HepG2 (cell line): ENCODE results near the gene NUF2. TPM values are rescaled to one million over a fixed set of nuclear protein-coding genes. Genes with fewer than 3 reads are reported as not detected.

ENCODE experiments used
- GTF2F1 ChIP-seq: fragments of 150-350 bp; IDR thresholded peaks from 2 replicates; pipeline ENCODE4 v1.6.1; 2014; ENCODE audit warnings: low read length
- HNRNPK ChIP-seq: fragments of 200-400 bp; formaldehyde crosslinking; IDR thresholded peaks from 2 replicates; pipeline ENCODE4 v1.6.1; 2018; ENCODE audit warnings: low read length, low read depth, moderate library complexity, mild to moderate bottlenecking; ENCODE audit not compliant: poor library complexity, severe bottlenecking
- SIN3B ChIP-seq: fragments of 150-350 bp; IDR thresholded peaks from 2 replicates; pipeline ENCODE4 v1.6.1; 2014; ENCODE audit warnings: low read length
- SNAI1 ChIP-seq: sonication (generic); formaldehyde crosslinking; IDR thresholded peaks from 2 replicates; pipeline ENCODE4 v1.5.0; 2020; ENCODE audit warnings: mild to moderate bottlenecking, missing genetic modification reagents, borderline replicate concordance
- polyA plus RNA-seq, 8 experiments: library from polyadenylated mRNA; depleted of rRNA in 3 of 8; stranded (reverse) in 7 of 8; unstranded in 1 of 8; fragments of >200 nt; fragmentation: Illumina TruSeq in 4 of 8; extraction: Trizol in 4 of 8; gene quantifications; 2 replicates each; pipeline versions ENCODE4 v1.2.1 to v1.2.3, GENCODE V29; 2011 to 2016; ENCODE audit warnings: low read depth in 4 of 8, missing spikeins in 1 of 8, mixed read lengths in 1 of 8; ENCODE audit not compliant: insufficient read depth in 1 of 8
- total RNA-seq, 5 experiments: library from RNA; depleted of rRNA; stranded (reverse); fragments of >200 nt; fragmentation: Illumina TruSeq; extraction: Trizol; gene quantifications; 2 replicates each; pipeline ENCODE4 v1.2.3, GENCODE V29; 2016; ENCODE audit warnings: low read depth in 1 of 5
- TF ChIP-seq, protein P1 (sequence below): sonication (generic); formaldehyde crosslinking; conservative IDR thresholded peaks from 2 replicates; pipeline ENCODE4 v1.4.0; 2020; ENCODE audit warnings: missing genetic modification reagents
- TF ChIP-seq, protein P2 (sequence below), 2 experiments: sonication (generic) in 1 of 2; formaldehyde crosslinking in 1 of 2; IDR thresholded peaks; 2 replicates each; pipeline versions ENCODE4 v1.5.1 to v1.6.1; 2011 to 2020; ENCODE audit warnings: borderline replicate concordance in 1 of 2, low read depth in 1 of 2, low read length in 1 of 2, mild to moderate bottlenecking in 1 of 2, missing genetic modification reagents in 1 of 2, moderate library complexity in 1 of 2

NUF2 gene
- total and polyA plus RNA-seq, 2 of the 13 experiments (the other 11 are each of a cell fraction or from before 2014, with no cell fraction given) = 26.0 to 39.4 TPM

DNA sequence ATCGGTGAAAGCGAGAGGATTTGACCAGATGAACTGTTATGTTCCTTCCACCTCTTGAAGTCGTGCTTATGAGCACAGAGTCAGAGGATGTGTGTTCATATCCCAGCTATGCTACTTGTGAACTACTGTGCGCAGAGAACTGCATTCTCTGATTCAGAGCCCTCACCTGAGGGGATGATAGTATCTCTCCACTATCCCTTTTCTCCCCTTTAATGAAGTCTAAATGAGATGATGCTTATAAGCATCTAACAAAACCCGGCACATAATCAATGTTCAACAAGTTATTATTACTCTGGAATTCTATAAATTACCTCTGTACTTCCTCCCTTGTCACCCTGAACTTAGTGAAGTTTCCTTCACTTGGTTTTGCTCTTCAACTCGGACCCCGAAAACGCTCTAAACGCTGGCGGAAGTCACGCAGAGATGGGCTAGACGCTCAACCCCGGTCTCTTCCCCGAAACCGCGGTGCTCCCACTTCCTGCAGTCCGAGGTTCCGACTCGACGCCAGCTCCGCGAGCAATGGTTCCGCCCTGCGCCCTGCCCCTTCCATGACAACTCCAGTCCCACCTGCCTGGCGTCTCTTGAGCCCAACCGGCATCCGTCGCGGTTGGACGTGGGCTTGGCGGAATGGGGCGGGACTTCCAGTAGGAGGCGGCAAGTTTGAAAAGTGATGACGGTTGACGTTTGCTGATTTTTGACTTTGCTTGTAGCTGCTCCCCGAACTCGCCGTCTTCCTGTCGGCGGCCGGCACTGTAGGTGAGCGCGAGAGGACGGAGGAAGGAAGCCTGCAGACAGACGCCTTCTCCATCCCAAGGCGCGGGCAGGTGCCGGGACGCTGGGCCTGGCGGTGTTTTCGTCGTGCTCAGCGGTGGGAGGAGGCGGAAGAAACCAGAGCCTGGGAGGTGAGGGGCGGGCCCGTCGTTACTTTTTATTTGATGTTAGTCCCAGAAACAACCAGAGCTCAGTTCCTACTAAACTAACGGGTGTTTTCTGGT lies at the start of gene NUF2 (continued):
- TF ChIP-seq SIN3B = peak; percentile 98
- TF ChIP-seq, protein P1, sequence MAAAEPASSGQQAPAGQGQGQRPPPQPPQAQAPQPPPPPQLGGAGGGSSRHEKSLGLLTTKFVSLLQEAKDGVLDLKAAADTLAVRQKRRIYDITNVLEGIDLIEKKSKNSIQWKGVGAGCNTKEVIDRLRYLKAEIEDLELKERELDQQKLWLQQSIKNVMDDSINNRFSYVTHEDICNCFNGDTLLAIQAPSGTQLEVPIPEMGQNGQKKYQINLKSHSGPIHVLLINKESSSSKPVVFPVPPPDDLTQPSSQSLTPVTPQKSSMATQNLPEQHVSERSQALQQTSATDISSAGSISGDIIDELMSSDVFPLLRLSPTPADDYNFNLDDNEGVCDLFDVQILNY (CRISPR knock-in tag) = peak; percentile 100
- TF ChIP-seq, protein P2, sequence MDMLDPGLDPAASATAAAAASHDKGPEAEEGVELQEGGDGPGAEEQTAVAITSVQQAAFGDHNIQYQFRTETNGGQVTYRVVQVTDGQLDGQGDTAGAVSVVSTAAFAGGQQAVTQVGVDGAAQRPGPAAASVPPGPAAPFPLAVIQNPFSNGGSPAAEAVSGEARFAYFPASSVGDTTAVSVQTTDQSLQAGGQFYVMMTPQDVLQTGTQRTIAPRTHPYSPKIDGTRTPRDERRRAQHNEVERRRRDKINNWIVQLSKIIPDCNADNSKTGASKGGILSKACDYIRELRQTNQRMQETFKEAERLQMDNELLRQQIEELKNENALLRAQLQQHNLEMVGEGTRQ (IDR thresholded peaks at IDR 0.05; ENCODE audit: low read depth, low read length) = no peak
- TF ChIP-seq, protein P2 (CRISPR knock-in tag; IDR thresholded peaks at IDR 0.05; ENCODE audit: borderline replicate concordance) = peak; percentile 45; the same call in 1 of the 2 replicates
- peak; percentile 79; the same call in 1 of the 2 replicates for TF ChIP-seq SNAI1
- 0 out of 2 replicates have a peak, but pooled peaks have one; percentile 77 for TF ChIP-seq GTF2F1
- TF ChIP-seq HNRNPK = no peak
- TF ChIP-seq, all 625 proteins: peak for 501
